Measurements from ENCODE around the gene GABRG3.

Gene GABRG3

GRCh38 chr15:27238209-27238608 is 267.2 kb downstream of the GABRG3 start:
- DNase-seq (ENCODE audit: low read depth in 1 of 2, low spot score in 1 of 2), result no peak

- DNase-seq (ENCODE audit: low read depth in 1 of 2, low spot score in 1 of 2), result no peak
Measured at GRCh38 chr15:27238707-27239423, 267.9 kb downstream of the GABRG3 start.

GRCh38 chr15:27241943-27242342 is 271.0 kb downstream of the GABRG3 start:
- no peak for DNase-seq (ENCODE audit: low read depth in 1 of 2, low spot score in 1 of 2)

- no peak for DNase-seq (ENCODE audit: low read depth in 1 of 2, low spot score in 1 of 2)
Measured at GRCh38 chr15:27244047-27244446, 273.1 kb downstream of the GABRG3 start.

GRCh38 chr15:27248251-27248650 is 277.3 kb downstream of the GABRG3 start:
- no peak for DNase-seq (ENCODE audit: low read depth in 1 of 2, low spot score in 1 of 2)

GRCh38 chr15:27249046-27249759 is 278.2 kb downstream of the GABRG3 start:
- no peak for DNase-seq (ENCODE audit: low read depth in 1 of 2, low spot score in 1 of 2)

- DNase-seq (ENCODE audit: low read depth in 1 of 2, low spot score in 1 of 2), result no peak
Measured at GRCh38 chr15:27249760-27250109, 278.8 kb downstream of the GABRG3 start.

GRCh38 chr15:27250223-27250622 is 279.2 kb downstream of the GABRG3 start:
- no peak for DNase-seq (ENCODE audit: low read depth in 1 of 2, low spot score in 1 of 2)

- DNase-seq (ENCODE audit: low read depth in 1 of 2, low spot score in 1 of 2), result no peak
Measured at GRCh38 chr15:27254055-27254454, 283.1 kb downstream of the GABRG3 start.

- no peak for DNase-seq (ENCODE audit: low read depth in 1 of 2, low spot score in 1 of 2)
Measured at GRCh38 chr15:27254801-27255200, 283.8 kb downstream of the GABRG3 start.

GRCh38 chr15:27256446-27256845 is 285.5 kb downstream of the GABRG3 start:
- DNase-seq (ENCODE audit: low read depth in 1 of 2, low spot score in 1 of 2), result no peak

GRCh38 chr15:27258287-27258686 is 287.3 kb downstream of the GABRG3 start:
- no peak for DNase-seq (ENCODE audit: low read depth in 1 of 2, low spot score in 1 of 2)

GRCh38 chr15:27260523-27260922 is 289.5 kb downstream of the GABRG3 start:
- no peak for DNase-seq (ENCODE audit: low read depth in 1 of 2, low spot score in 1 of 2)

GRCh38 chr15:27268923-27269322 is 297.9 kb downstream of the GABRG3 start:
- DNase-seq (ENCODE audit: low read depth in 1 of 2, low spot score in 1 of 2), result no peak

GRCh38 chr15:27271258-27271657 is 300.3 kb downstream of the GABRG3 start:
- no peak for DNase-seq (ENCODE audit: low read depth in 1 of 2, low spot score in 1 of 2)

- no peak for DNase-seq (ENCODE audit: low read depth in 1 of 2, low spot score in 1 of 2)
Measured at GRCh38 chr15:27272427-27272826, 301.4 kb downstream of the GABRG3 start.

- DNase-seq (ENCODE audit: low read depth in 1 of 2, low spot score in 1 of 2), result no peak
Measured at GRCh38 chr15:27273506-27273905, 302.5 kb downstream of the GABRG3 start.

GRCh38 chr15:27278761-27279160 is 307.8 kb downstream of the GABRG3 start:
- no peak for DNase-seq (ENCODE audit: low read depth in 1 of 2, low spot score in 1 of 2)

GRCh38 chr15:27292641-27293040 is 321.7 kb downstream of the GABRG3 start:
- no peak for DNase-seq (ENCODE audit: low read depth in 1 of 2, low spot score in 1 of 2)

GRCh38 chr15:27293607-27294006 is 322.6 kb downstream of the GABRG3 start:
- DNase-seq (ENCODE audit: low read depth in 1 of 2, low spot score in 1 of 2), result no peak

- no peak for DNase-seq (ENCODE audit: low read depth in 1 of 2, low spot score in 1 of 2)
Measured at GRCh38 chr15:27317736-27318135, 346.8 kb downstream of the GABRG3 start.

GRCh38 chr15:27323801-27324200 is 352.8 kb downstream of the GABRG3 start:
- no peak for DNase-seq (ENCODE audit: low read depth in 1 of 2, low spot score in 1 of 2)
